ENCODE results near the gene PCK1. TPM values are rescaled to one million over a fixed set of nuclear protein-coding genes. Genes with fewer than 3 reads are reported as not detected.

Gene PCK1
- total RNA-seq, 4 donors from 2014 or later: 0.10 to 3.2 (median 1.7) TPM

DNA sequence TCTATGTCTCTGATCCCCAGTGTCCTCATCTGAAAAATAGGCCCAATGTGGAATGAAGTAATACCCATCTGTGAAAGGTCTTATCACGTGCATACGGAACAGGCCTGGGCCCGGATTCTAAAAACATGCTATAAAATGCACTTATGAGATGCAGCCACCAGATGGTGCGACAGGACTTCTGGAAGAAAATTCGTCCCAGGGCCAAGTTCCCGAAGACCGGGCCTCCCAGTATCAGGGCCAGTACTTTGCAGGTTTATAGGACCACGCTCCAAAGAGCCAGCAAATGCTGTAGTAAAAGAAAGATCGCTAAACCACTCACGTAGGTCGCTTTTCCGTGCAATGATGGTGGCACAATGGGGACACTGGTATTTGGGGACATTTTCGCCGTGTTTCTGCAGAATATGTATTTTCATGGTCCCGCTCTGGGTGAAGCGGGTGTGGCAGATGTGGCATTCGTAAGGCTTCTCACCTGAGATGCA lies 46.6 kb upstream of the PCK1 start:
- peak; percentile 62 to 81 for ATAC-seq
- no peak for TF ChIP-seq POLR2A (IDR thresholded peaks at IDR 0.05)
- TF ChIP-seq, protein P1, sequence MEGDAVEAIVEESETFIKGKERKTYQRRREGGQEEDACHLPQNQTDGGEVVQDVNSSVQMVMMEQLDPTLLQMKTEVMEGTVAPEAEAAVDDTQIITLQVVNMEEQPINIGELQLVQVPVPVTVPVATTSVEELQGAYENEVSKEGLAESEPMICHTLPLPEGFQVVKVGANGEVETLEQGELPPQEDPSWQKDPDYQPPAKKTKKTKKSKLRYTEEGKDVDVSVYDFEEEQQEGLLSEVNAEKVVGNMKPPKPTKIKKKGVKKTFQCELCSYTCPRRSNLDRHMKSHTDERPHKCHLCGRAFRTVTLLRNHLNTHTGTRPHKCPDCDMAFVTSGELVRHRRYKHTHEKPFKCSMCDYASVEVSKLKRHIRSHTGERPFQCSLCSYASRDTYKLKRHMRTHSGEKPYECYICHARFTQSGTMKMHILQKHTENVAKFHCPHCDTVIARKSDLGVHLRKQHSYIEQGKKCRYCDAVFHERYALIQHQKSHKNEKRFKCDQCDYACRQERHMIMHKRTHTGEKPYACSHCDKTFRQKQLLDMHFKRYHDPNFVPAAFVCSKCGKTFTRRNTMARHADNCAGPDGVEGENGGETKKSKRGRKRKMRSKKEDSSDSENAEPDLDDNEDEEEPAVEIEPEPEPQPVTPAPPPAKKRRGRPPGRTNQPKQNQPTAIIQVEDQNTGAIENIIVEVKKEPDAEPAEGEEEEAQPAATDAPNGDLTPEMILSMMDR (IDR thresholded peaks at IDR 0.05 in 4 of 5, conservative IDR thresholded peaks at IDR 0.05 in 1 of 5): peak; percentile 63 to 82 (median 75)

DNA sequence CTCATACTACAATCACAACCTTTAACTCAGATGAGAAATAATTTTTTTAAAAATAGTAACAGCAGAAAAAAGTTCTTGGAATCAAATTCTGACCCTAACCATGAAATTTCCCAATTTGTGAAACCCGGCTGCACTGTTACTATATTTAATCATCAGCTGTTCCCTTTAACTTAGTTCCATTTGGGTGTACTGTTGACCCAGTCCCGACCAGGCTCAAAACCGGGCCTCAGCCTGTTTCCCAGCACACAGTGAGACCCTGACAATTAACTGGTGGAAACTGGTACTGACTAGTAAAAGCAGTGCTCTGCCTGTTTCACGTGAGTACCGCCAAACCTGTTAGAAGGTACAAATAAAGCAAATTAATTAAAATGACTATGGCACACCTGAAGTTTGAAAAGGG lies 43.0 kb upstream of the PCK1 start:
- no peaks in the 10 kb centered on the region for H3K27me3 ChIP-seq
- no peaks in the 10 kb centered on the region for H3K9me3 ChIP-seq
- TF ChIP-seq, protein P1 (IDR thresholded peaks at IDR 0.05 in 4 of 5, conservative IDR thresholded peaks at IDR 0.05 in 1 of 5): no peak
- no peak for TF ChIP-seq POLR2A (IDR thresholded peaks at IDR 0.05)
- no peak overlapping the region for H3K27ac ChIP-seq
- intact Hi-C loops (cut with DNase I; ENCODE audit: low total_unique reads): no loop called here
- no peak overlapping the region for H3K4me3 ChIP-seq
- in situ Hi-C loops (cut with MboI; ENCODE audit: low sequenced_read_pairs in 4 of 4): loop anchor here in 3 of 4 donors (5.0 to 10.0 kb wide), 3 partner anchors 74 to 694 kb away; no protein-coding TSS in a partner anchor
- no peaks in the 10 kb centered on the region for H3K36me3 ChIP-seq
- peaks cover 0 to 5% of the 10 kb centered on the region in 2 donors for H3K4me1 ChIP-seq
- DNase-seq (no peak), ATAC-seq (no peak)

More for the DNA sequence above, 46.6 kb upstream of the PCK1 start:
- peaks cover 0 to 5% of the 10 kb centered on the region in 2 donors for H3K4me1 ChIP-seq
- H3K4me3 ChIP-seq: no peak overlapping the region
- no peaks in the 10 kb centered on the region for H3K27me3 ChIP-seq
- intact Hi-C loops (cut with DNase I; ENCODE audit: low total_unique reads): loop anchor here (1.0 kb wide), 2 partner anchors 80 to 695 kb away; no protein-coding TSS in a partner anchor
- H3K9me3 ChIP-seq: no peaks in the 10 kb centered on the region
- in situ Hi-C loops (cut with MboI; ENCODE audit: low sequenced_read_pairs in 4 of 4): loop anchor here in 2 of 4 donors (5.0 to 10.0 kb wide), 3 partner anchors 78 to 698 kb away; no protein-coding TSS in a partner anchor
- H3K27ac ChIP-seq: no peak overlapping the region
- H3K36me3 ChIP-seq: no peaks in the 10 kb centered on the region
- peak; percentile 49 to 53 for DNase-seq

DNA sequence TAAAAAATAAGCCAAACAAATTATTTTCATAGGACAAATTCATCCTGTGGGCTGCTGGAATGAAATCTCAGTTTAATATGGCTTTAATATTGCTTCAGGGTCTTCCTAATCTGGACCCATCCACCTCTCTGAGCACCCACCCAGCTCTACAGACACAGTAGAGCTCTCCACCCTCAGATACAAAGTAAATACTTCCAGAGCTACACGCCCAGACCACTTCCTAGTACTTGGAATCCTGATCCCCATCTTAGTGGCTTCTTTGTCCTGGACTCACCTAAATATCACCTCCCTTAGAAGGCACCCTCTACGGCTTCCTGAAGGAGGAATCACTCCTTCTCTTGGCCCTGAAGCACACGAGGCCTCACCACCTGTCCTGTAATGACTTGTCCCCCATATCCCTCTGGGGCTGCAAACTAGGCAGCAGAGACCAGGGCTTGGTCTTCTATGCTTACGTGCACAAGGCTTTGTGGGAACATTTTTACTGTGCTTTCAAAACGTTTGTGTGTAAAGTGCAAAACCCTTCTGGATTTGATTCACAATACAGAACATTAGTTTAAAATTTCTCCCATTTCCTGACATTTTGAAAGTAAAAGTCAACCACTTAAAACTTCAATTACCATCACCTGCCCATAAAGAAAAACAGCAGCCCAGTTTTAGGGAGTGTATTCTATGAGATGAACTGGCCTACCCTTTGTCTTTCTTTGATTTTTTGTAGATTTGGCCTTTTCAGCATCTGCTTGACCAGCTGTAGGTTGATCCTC lies 38.4 kb upstream of the PCK1 start:
- in situ Hi-C loops (cut with MboI; ENCODE audit: low sequenced_read_pairs in 4 of 4) (no loop called here), intact Hi-C loops (cut with DNase I; ENCODE audit: low total_unique reads) (no loop called here)
- DNase-seq (no peak), ATAC-seq (no peak)
- Histone ChIP-seq H3K27me3 (no peaks in the 10 kb centered on the region), H3K9me3 (no peaks in the 10 kb centered on the region), H3K36me3 (no peaks in the 10 kb centered on the region), H3K4me3 (no peak overlapping the region), H3K4me1 (peaks cover 0 to 5% of the 10 kb centered on the region in 2 donors), H3K27ac (no peak overlapping the region)
- no peak for TF ChIP-seq POLR2A (IDR thresholded peaks at IDR 0.05)
- TF ChIP-seq, protein P1 (IDR thresholded peaks at IDR 0.05 in 4 of 5, conservative IDR thresholded peaks at IDR 0.05 in 1 of 5): no peak

DNA sequence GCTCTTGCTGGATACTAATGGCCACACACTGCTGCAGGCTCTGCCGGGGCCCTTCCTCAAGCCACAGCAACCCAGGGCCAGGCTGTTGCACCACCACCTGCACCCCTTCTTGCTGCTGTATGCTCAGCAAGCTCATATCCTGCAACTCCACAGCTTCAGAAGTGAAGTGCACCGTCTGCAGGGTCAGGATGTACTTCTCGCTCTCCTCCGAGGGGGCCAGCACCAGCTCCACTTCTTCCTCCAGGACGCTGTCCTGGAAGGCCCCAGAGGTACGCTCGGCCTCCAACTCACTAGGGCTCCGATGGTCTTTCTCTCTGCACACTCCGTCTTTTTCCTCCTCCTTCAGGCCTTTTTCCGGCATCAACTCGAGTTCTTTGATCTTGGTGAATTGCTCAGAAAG lies 37.1 kb upstream of the PCK1 start:
- TF ChIP-seq POLR2A (IDR thresholded peaks at IDR 0.05): no peak
- TF ChIP-seq, protein P1 (IDR thresholded peaks at IDR 0.05 in 4 of 5, conservative IDR thresholded peaks at IDR 0.05 in 1 of 5): no peak
- Histone ChIP-seq H3K27ac (no peak overlapping the region), H3K4me3 (no peak overlapping the region), H3K27me3 (no peaks in the 10 kb centered on the region), H3K36me3 (no peaks in the 10 kb centered on the region), H3K4me1 (no peaks in the 10 kb centered on the region), H3K9me3 (no peaks in the 10 kb centered on the region)
- DNase-seq (no peak), ATAC-seq (no peak)
- in situ Hi-C loops (cut with MboI; ENCODE audit: low sequenced_read_pairs in 4 of 4) (no loop called here), intact Hi-C loops (cut with DNase I; ENCODE audit: low total_unique reads) (no loop called here)

Measured in gastrocnemius medialis (tissue), 4 donors.